ENCODE results near the gene DCXR.

DCXR gene

GRCh38 chr17:82037092-82037888, at the start of gene DCXR:
Gene DCXR (minus strand): TSS chr17:82037697. CDS start chr17:82037682, 15 bp downstream.
- DNase-seq: peak; percentile 100

DNA sequence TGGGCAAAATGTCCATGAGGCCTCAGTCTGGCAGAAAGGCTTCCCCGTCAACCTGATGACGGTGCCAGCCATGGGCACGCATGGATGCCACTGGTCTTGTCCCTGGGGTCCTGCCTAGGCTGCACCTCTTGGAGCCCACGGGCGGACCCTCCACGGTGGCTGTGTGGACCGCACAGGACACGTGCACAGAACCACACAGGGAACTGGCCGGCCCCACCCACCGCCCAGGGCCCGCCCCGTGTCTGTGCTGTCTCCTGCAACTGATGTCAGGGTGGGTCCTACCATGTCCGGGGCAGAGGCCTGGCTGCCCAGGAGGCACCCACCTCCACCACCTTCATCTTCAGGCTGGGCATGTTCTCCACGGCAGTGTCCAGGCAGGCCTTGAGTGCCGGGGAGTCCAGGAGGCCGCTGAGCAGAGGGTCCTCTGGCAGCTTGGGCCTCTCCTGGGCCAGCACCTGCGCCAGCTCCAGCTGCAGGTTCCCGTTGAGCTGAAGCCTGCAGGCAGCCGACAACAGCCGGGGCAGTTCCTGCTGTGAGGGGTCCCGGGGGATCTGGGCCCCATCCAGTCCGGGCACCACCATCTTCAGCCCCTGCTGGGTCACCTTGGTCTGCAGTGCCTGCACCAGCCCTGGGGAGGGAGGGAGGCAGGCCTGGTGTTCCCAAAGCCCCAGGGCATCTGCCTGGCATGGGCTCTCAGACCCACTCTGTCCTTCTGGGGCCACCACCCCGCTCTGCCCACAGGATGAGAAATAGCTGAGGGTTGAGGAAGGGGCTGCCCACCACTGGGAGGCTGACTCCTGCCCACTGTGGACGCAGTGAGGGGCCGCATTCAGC, 48.7 kb upstream of the DCXR start:
- DNase-seq: no peak

GRCh38 chr17:82085031-82085861, 47.7 kb upstream of the DCXR start:
- DNase-seq: no peak

- DNase-seq: no peak
These were observed 47.0 kb upstream of the DCXR start for GRCh38 chr17:82084373-82085030.

DNA sequence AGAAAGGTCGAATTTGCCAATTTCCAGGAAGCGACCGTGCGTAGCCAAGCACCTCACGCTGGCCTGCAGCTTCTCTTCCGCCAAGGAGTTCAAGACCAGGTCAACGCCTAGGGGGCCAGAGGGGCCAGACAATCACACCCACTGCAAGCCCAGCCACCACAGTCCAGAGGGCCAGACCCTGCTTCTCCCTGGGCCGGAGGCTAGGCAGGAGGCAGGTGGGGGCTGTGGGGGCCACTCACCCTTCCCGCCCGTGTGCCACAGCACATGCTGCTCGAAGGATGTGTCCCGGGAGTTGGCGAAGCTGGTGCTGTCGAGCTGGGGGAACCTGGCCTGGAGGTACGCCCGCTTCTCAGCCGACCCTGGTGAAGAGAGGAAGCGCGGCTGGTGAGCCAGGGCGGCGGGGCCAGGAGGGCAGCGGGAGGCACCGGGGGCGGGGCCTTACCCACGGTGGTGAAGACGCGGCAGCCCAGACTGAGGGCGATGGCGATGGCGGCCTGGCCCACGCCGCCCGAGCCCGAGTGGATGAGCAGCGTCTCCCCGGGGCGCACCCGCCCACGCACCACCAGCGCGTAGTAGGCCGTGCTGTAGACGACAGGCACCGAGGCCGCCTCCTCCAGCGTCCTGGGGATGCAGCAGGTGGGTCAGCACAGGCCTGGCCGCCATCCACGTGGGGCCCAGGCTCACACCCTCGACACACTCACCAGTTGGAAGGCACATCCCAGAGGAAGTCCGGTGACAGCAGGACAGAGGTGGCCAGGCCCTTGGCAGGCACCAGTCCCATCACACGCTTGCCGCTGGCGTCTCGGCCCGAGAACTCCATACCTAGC, 46.2 kb upstream of the DCXR start:
- no peak for DNase-seq

GRCh38 chr17:82083009-82083408, 45.5 kb upstream of the DCXR start:
- no peak for DNase-seq

DNA sequence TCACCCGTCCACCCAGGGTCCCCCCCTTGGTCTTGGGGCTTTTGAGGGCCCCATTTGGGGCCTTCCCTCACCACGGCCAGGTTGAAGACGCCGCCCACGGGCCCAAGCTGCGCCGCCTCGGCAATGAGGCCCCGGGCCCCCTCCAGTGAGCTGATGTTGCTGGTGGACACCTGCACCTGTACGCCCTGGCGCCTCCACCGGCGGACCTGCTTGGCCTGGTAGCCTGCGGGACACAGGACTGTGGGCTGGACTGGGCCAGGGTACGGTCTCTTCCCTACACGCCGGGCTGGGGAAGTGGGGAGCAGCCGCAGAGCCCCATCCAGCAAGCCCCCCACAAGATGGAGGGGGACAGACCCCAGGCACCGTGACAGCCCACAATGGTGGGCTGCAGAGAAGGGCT, 45.0 kb upstream of the DCXR start:
- no peak for DNase-seq

DNA sequence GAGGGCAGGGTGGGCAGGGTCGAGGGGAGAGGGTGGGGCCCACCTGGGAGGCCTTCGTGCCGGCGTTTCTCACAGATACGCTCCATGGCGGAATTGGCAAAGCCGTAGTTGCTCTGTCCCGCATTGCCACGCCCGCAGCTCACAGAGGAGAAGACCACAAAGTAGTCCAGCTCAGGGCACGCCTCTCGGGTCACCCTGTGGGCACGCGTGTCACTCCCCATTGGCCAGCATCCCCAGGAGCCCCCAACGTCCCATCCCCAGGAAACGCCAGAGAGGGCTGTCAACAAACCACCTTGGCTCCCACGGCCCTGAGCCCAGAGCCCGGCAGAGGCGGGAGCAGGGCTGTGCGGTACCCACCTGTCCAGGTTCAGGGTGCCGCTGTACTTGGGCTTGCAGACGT, 44.5 kb upstream of the DCXR start:
- DNase-seq: no peak

- no peak for DNase-seq
These were observed 44.0 kb upstream of the DCXR start for GRCh38 chr17:82081546-82081945.

- DNase-seq: no peak
These were observed 43.4 kb upstream of the DCXR start for GRCh38 chr17:82080789-82081464.

DNA sequence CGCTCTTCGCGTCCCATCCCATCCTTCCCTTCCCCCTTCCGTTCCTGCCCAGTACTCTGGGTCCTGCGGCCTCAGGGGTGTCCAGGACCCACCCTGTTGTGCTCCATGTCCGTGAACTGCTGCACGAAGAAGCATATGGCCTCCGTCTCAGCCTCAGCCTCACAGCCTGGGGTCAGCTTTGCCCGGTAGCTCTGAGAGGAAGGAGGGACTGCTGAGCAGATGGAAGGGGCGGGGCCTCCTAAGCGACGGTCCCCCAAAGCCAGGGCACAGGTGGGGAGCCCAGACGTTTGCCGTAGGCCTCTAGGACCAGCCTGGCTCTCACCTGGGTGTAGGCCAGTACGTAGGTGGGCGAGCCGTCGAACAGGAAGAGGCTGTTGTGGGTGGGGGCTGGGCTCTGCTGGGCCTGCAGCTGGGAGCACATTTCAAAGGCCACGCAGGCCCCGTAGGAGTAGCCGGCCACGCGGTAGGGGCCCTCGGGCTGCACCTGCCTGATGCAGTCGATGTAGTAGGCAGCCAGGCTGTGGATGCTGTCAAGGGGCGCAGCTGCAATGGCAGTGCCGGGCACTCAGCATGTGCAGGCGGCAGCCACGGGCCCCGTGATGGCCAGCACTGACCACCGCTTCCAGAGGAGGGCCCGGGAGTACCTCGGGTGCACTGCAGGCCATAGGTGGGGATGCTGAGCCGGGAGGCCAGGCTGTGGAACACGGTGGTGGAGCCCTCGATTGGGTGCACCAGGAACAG, 42.7 kb upstream of the DCXR start:
- DNase-seq: no peak

GRCh38 chr17:82079001-82079677, 41.6 kb upstream of the DCXR start:
- DNase-seq: no peak

- DNase-seq: no peak
These were observed 40.9 kb upstream of the DCXR start for GRCh38 chr17:82078433-82078832.

GRCh38 chr17:82077617-82078358, 40.3 kb upstream of the DCXR start:
- no peak for DNase-seq

- no peak for DNase-seq
These were observed 39.5 kb upstream of the DCXR start for GRCh38 chr17:82076785-82077591.

DNA sequence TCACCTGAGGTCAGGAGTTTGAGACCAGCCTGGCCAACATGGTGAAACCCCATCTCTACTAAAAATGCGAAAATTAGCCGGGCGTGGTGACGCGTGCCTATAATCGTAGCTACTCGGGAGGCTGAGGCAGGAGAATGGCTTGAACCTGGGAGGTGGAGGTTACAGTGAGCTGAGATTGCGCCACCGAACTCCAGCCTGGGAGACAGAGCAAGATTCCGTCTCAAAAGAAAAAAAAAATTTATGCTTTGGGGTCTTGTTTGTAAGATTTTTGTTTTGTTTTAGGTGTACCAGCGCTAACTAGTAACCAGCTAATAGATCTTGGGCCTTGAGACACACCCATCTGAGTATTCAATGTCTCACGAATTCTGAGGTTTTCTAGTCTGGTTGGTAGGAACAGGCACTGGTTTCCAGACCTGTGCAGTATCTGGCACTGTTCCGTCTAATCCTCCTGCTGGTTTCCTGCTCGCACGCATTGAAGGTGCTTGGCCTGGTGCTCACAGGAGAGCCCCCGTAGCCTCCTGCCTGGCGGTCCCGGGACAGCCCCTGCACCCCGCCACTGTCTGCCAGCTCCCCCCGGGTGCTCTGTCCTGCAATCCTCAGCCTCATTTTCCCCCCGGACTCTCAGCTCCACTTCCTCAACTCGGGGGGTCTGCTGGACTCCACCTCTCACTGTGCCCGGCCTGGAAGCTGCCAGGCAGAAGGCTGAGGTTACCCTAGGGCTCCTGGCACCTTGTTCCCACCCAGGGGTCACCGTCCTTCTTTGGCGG, 38.7 kb upstream of the DCXR start:
- DNase-seq: no peak

DNA sequence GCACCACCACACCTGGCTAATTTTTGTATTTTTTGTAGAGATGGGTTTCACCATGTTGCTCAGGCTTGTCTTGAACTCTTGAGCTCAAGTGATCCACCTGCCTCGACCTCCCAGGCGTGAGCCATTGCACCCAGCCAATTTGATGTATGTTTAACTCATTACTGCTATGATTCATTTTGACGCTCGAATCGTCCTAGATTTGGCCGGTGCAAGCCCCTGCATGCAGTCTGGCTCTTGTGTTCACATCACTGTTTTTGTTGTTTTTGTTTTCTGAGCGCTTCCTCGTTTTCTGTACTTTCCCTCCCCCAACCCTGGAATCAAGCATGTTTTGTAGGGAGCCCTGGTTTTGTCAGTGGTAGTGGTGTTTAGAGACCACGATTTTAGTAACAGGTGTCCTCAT, 35.9 kb upstream of the DCXR start:
- DNase-seq: no peak

All from islet precursor cell (in vitro differentiated cells).